ENCODE measurements around the gene LIPM.

- TF ChIP-seq TAF1 (IDR thresholded peaks at IDR 0.05; ENCODE audit: borderline replicate concordance, low read depth, low read length), result no peak
- TF ChIP-seq POLR2A (IDR thresholded peaks at IDR 0.05; ENCODE audit: low read depth, low read length), result no peak
- TF ChIP-seq POLR2AphosphoS5 (IDR thresholded peaks at IDR 0.05; ENCODE audit: low read depth, low read length), result no peak
These were observed 49.8 kb downstream of the LIPM start for GRCh38 chr10:88852327-88852726.
